Activated B cell treated with CpG ODN at 0.5 μM for 24 hours (primary cell): ENCODE measurements around the gene MAN2A1. TPM values are rescaled to one million over a fixed set of nuclear protein-coding genes. Genes with fewer than 3 reads are reported as not detected.

Experiments used
- ATAC-seq: fragments of 200-7000 bp; cut with Tn5 transposase; one replicate; pipeline ENCODE4 v1.10.0; 2021; ENCODE audit warnings: low read depth, mild to moderate bottlenecking, moderate library complexity
- CTCF ChIA-PET: fragments of 350-600 bp; sonication (Branson Sonifier 250); formaldehyde crosslinking; loops from one replicate; lab custom pipeline; 2021; ENCODE audit warnings: antibody characterized with exemption; lab: Charles Lee
- POLR2A ChIA-PET: fragments of 350-600 bp; sonication (Branson Sonifier 250); formaldehyde crosslinking; loops from one replicate; lab custom pipeline; 2021; ENCODE audit warnings: antibody characterized with exemption; lab: Charles Lee
- DNase-seq: peaks from one replicate; pipeline ENCODE4 v3.0.0; 2022
- H3K27ac Mint-ChIP-seq: one replicate; pipeline ENCODE4 v1.8.0; 2020; ENCODE audit warnings: mixed read lengths
- H3K27me3 Mint-ChIP-seq: one replicate; pipeline ENCODE4 v1.8.0; 2021; ENCODE audit warnings: mixed read lengths
- H3K36me3 Mint-ChIP-seq: one replicate; pipeline ENCODE4 v1.8.0; 2021; ENCODE audit warnings: low read depth, mixed read lengths
- H3K4me1 Mint-ChIP-seq: one replicate; pipeline ENCODE4 v1.8.0; 2021; ENCODE audit warnings: mixed read lengths
- H3K4me3 Mint-ChIP-seq: one replicate; pipeline ENCODE4 v1.8.0; 2020; ENCODE audit warnings: mild to moderate bottlenecking, mixed read lengths
- H3K9me3 Mint-ChIP-seq: one replicate; pipeline ENCODE4 v1.8.0; 2020; ENCODE audit warnings: mixed read lengths
- CTCF ChIP-seq: fragments of 200-600 bp; IDR thresholded peaks from one replicate; pipeline ENCODE4 v1.8.0; 2022; ENCODE audit warnings: antibody characterized with exemption, mild to moderate bottlenecking
- intact Hi-C: fragments of 100-400 bp; cut with micrococcal nuclease; formaldehyde crosslinking; loops from one replicate; pipeline ENCODE4 v1.15.1; 2024
- total RNA-seq: library from RNA; stranded (reverse); gene quantifications from 2 replicates; pipeline ENCODE4 v1.2.3, GENCODE V29; 2022

MAN2A1 gene
- total RNA-seq, 1 donor from 2014 or later = 48.6 TPM

GRCh38 chr5:109706095-109706494 lies 16.4 kb downstream of the MAN2A1 start:
- intact Hi-C loops = no loop called here
- CTCF ChIA-PET = no interaction called here

GRCh38 chr5:109707531-109707930 lies 17.8 kb downstream of the MAN2A1 start:
- no peak for DNase-seq
- ATAC-seq = no peak
- TF ChIP-seq CTCF = no peak
- no peak overlapping the region for H3K27ac Mint-ChIP-seq
- peaks cover 51% of the 10 kb centered on the region for H3K4me1 Mint-ChIP-seq
- intact Hi-C loops = no loop called here
- POLR2A ChIA-PET = no interaction called here
- H3K4me3 Mint-ChIP-seq = no peak overlapping the region
- no peaks in the 10 kb centered on the region for H3K9me3 Mint-ChIP-seq
- H3K36me3 Mint-ChIP-seq = peaks cover 2% of the 10 kb centered on the region
- CTCF ChIA-PET = no interaction called here
- no peaks in the 10 kb centered on the region for H3K27me3 Mint-ChIP-seq

More at GRCh38 chr5:109706095-109706494, 16.4 kb downstream of the MAN2A1 start:
- Mint-ChIP-seq H3K27ac (no peak overlapping the region), H3K36me3 (peaks cover 2% of the 10 kb centered on the region), H3K27me3 (no peaks in the 10 kb centered on the region), H3K4me3 (no peak overlapping the region), H3K4me1 (peaks cover 54% of the 10 kb centered on the region), H3K9me3 (no peaks in the 10 kb centered on the region)
- no peak for TF ChIP-seq CTCF
- POLR2A ChIA-PET = no interaction called here
- DNase-seq (no peak), ATAC-seq (no peak)

GRCh38 chr5:109708813-109709212 lies 19.1 kb downstream of the MAN2A1 start:
- TF ChIP-seq CTCF = no peak
- CTCF ChIA-PET = no interaction called here

GRCh38 chr5:109709225-109709624 lies 19.5 kb downstream of the MAN2A1 start:
- intact Hi-C loops = no loop called here
- Mint-ChIP-seq H3K36me3 (peaks cover 11% of the 10 kb centered on the region), H3K4me3 (no peak overlapping the region), H3K4me1 (peaks cover 44% of the 10 kb centered on the region), H3K9me3 (no peaks in the 10 kb centered on the region), H3K27me3 (no peaks in the 10 kb centered on the region), H3K27ac (no peak overlapping the region)
- no peak for ATAC-seq
- no peak for TF ChIP-seq CTCF
- CTCF ChIA-PET = no interaction called here
- POLR2A ChIA-PET = no interaction called here
- DNase-seq = no peak

More at GRCh38 chr5:109708813-109709212, 19.1 kb downstream of the MAN2A1 start:
- POLR2A ChIA-PET = no interaction called here
- H3K9me3 Mint-ChIP-seq = no peaks in the 10 kb centered on the region
- H3K27ac Mint-ChIP-seq = no peak overlapping the region
- no peaks in the 10 kb centered on the region for H3K27me3 Mint-ChIP-seq
- no peak for DNase-seq
- no peak for ATAC-seq
- no peak overlapping the region for H3K4me3 Mint-ChIP-seq
- intact Hi-C loops = no loop called here
- peaks cover 48% of the 10 kb centered on the region for H3K4me1 Mint-ChIP-seq
- peaks cover 10% of the 10 kb centered on the region for H3K36me3 Mint-ChIP-seq

- intact Hi-C loops = no loop called here
- ChIA-PET CTCF (no interaction called here), POLR2A (no interaction called here)
- H3K9me3 Mint-ChIP-seq = no peaks in the 10 kb centered on the region
- no peak overlapping the region for H3K27ac Mint-ChIP-seq
- ATAC-seq (no peak), DNase-seq (no peak)
- H3K4me1 Mint-ChIP-seq = peaks cover 30% of the 10 kb centered on the region
- no peak overlapping the region for H3K4me3 Mint-ChIP-seq
- TF ChIP-seq CTCF = no peak
- peaks cover 22% of the 10 kb centered on the region for H3K36me3 Mint-ChIP-seq
- no peaks in the 10 kb centered on the region for H3K27me3 Mint-ChIP-seq
These were observed 21.9 kb downstream of the MAN2A1 start for GRCh38 chr5:109711673-109712072.
